MG63 (cell line): Measurements from ENCODE around the gene CACNA2D1. TPM values are rescaled to one million over a fixed set of nuclear protein-coding genes. Genes with fewer than 3 reads are reported as not detected.
"Not testable (repeated sequence)": the region's sequence is repeated elsewhere in the genome, so short reads cannot be mapped to it uniquely, and the experiment has no call there.

Source experiments
- DNase-seq: peaks from one replicate; pipeline ENCODE4 v3.0.0-alpha.2; 2020
- H3K27me3 ChIP-seq: fragments of 250-450 bp; sonication (Bioruptor Pico); 2 replicates; pipeline ENCODE4 v1.5.1; 2020; ENCODE audit warnings: mild to moderate bottlenecking, moderate library complexity
- H3K36me3 ChIP-seq: fragments of 250-450 bp; sonication (Bioruptor Pico); 2 replicates; pipeline ENCODE4 v1.5.1; 2020; ENCODE audit warnings: mild to moderate bottlenecking, moderate library complexity
- H3K4me3 ChIP-seq: fragments of 250-450 bp; sonication (Bioruptor Pico); 2 replicates; pipeline ENCODE4 v1.5.1; 2020; ENCODE audit warnings: mild to moderate bottlenecking, moderate library complexity
- H3K9me3 ChIP-seq: fragments of 250-450 bp; sonication (Bioruptor Pico); 2 replicates; pipeline ENCODE4 v1.5.1; 2020; ENCODE audit warnings: mild to moderate bottlenecking, moderate library complexity
- total RNA-seq: library from RNA; depleted of rRNA; stranded (reverse); fragments of >200 nt; shearing (Covaris generic); gene quantifications from 2 replicates; pipeline ENCODE4 v1.2.3, GENCODE V29; 2014; ENCODE audit warnings: low replicate concordance

The CACNA2D1 gene
- total RNA-seq, 1 experiment from 2014 or later: 9.7 TPM

- Histone ChIP-seq H3K4me3 (no peak overlapping the region), H3K9me3 (no peaks in the 10 kb centered on the region), H3K27me3 (no peaks in the 10 kb centered on the region), H3K36me3 (no peaks in the 10 kb centered on the region)
- DNase-seq: no peak
Observed at GRCh38 chr7:82017334-82017943, 426.1 kb downstream of the CACNA2D1 start.

- no peak for DNase-seq
- H3K9me3 ChIP-seq: no peaks in the 10 kb centered on the region
- H3K4me3 ChIP-seq: no peak overlapping the region
- H3K27me3 ChIP-seq: no peaks in the 10 kb centered on the region
- no peaks in the 10 kb centered on the region for H3K36me3 ChIP-seq
Observed at GRCh38 chr7:82015751-82016150, 427.8 kb downstream of the CACNA2D1 start.

GRCh38 chr7:82014574-82014973 lies 429.0 kb downstream of the CACNA2D1 start:
- not testable (repeated sequence) for DNase-seq, H3K4me3 ChIP-seq, H3K36me3 ChIP-seq

GRCh38 chr7:82012453-82012852 lies 431.1 kb downstream of the CACNA2D1 start:
- no peak for DNase-seq

More at GRCh38 chr7:82014574-82014973, 429.0 kb downstream of the CACNA2D1 start:
- H3K27me3 ChIP-seq, H3K9me3 ChIP-seq: not testable (repeated sequence)

GRCh38 chr7:82010416-82010815 lies 433.2 kb downstream of the CACNA2D1 start:
- DNase-seq: no peak
- no peaks in the 10 kb centered on the region for H3K9me3 ChIP-seq
- H3K27me3 ChIP-seq: no peaks in the 10 kb centered on the region
- no peak overlapping the region for H3K4me3 ChIP-seq
- no peaks in the 10 kb centered on the region for H3K36me3 ChIP-seq

More at GRCh38 chr7:82012453-82012852, 431.1 kb downstream of the CACNA2D1 start:
- Histone ChIP-seq H3K27me3 (no peaks in the 10 kb centered on the region), H3K9me3 (no peaks in the 10 kb centered on the region), H3K4me3 (no peak overlapping the region), H3K36me3 (no peaks in the 10 kb centered on the region)

GRCh38 chr7:82007315-82007714 lies 436.3 kb downstream of the CACNA2D1 start:
- H3K36me3 ChIP-seq: no peaks in the 10 kb centered on the region
- no peak for DNase-seq
- no peaks in the 10 kb centered on the region for H3K9me3 ChIP-seq
- H3K4me3 ChIP-seq: no peak overlapping the region
- no peaks in the 10 kb centered on the region for H3K27me3 ChIP-seq

GRCh38 chr7:82005056-82005455 lies 438.5 kb downstream of the CACNA2D1 start:
- no peaks in the 10 kb centered on the region for H3K27me3 ChIP-seq
- H3K4me3 ChIP-seq: no peak overlapping the region
- no peak for DNase-seq
- no peaks in the 10 kb centered on the region for H3K36me3 ChIP-seq
- no peaks in the 10 kb centered on the region for H3K9me3 ChIP-seq

GRCh38 chr7:81993186-81993585 lies 450.4 kb downstream of the CACNA2D1 start:
- Histone ChIP-seq H3K4me3 (no peak overlapping the region), H3K27me3 (no peaks in the 10 kb centered on the region), H3K9me3 (no peaks in the 10 kb centered on the region), H3K36me3 (no peaks in the 10 kb centered on the region)
- no peak for DNase-seq

GRCh38 chr7:81990395-81990794 lies 453.2 kb downstream of the CACNA2D1 start:
- DNase-seq: no peak
- Histone ChIP-seq H3K9me3 (no peaks in the 10 kb centered on the region), H3K36me3 (no peaks in the 10 kb centered on the region), H3K4me3 (no peak overlapping the region), H3K27me3 (no peaks in the 10 kb centered on the region)

- Histone ChIP-seq H3K9me3 (no peaks in the 10 kb centered on the region), H3K4me3 (no peak overlapping the region), H3K27me3 (no peaks in the 10 kb centered on the region), H3K36me3 (no peaks in the 10 kb centered on the region)
- no peak for DNase-seq
Observed at GRCh38 chr7:81986723-81987470, 456.7 kb downstream of the CACNA2D1 start.

- Histone ChIP-seq H3K27me3 (no peaks in the 10 kb centered on the region), H3K36me3 (no peaks in the 10 kb centered on the region), H3K4me3 (no peak overlapping the region), H3K9me3 (no peaks in the 10 kb centered on the region)
- DNase-seq: no peak
Observed at GRCh38 chr7:81983406-81983805, 460.2 kb downstream of the CACNA2D1 start.

GRCh38 chr7:81973117-81973516 lies 470.5 kb downstream of the CACNA2D1 start:
- H3K4me3 ChIP-seq: no peak overlapping the region

GRCh38 chr7:81960026-81960425 lies 483.6 kb downstream of the CACNA2D1 start:
- Histone ChIP-seq H3K4me3 (no peak overlapping the region), H3K27me3 (no peaks in the 10 kb centered on the region), H3K36me3 (no peaks in the 10 kb centered on the region), H3K9me3 (no peaks in the 10 kb centered on the region)
- DNase-seq: no peak

More at GRCh38 chr7:81973117-81973516, 470.5 kb downstream of the CACNA2D1 start:
- H3K9me3 ChIP-seq: no peaks in the 10 kb centered on the region
- H3K27me3 ChIP-seq: no peaks in the 10 kb centered on the region
- DNase-seq: no peak
- H3K36me3 ChIP-seq: no peaks in the 10 kb centered on the region

GRCh38 chr7:81957517-81957916 lies 486.1 kb downstream of the CACNA2D1 start:
- no peaks in the 10 kb centered on the region for H3K27me3 ChIP-seq
- DNase-seq: no peak
- H3K4me3 ChIP-seq: no peak overlapping the region
- H3K9me3 ChIP-seq: no peaks in the 10 kb centered on the region
- H3K36me3 ChIP-seq: no peaks in the 10 kb centered on the region

- Histone ChIP-seq H3K27me3 (no peaks in the 10 kb centered on the region), H3K9me3 (no peaks in the 10 kb centered on the region), H3K4me3 (no peak overlapping the region), H3K36me3 (no peaks in the 10 kb centered on the region)
- no peak for DNase-seq
Observed at GRCh38 chr7:81956520-81956919, 487.1 kb downstream of the CACNA2D1 start.

- H3K9me3 ChIP-seq: no peaks in the 10 kb centered on the region
- no peak overlapping the region for H3K4me3 ChIP-seq
- no peaks in the 10 kb centered on the region for H3K36me3 ChIP-seq
- no peaks in the 10 kb centered on the region for H3K27me3 ChIP-seq
- DNase-seq: no peak
Observed at GRCh38 chr7:81949306-81949705, 494.3 kb downstream of the CACNA2D1 start.

- no peak for DNase-seq
- Histone ChIP-seq H3K4me3 (no peak overlapping the region), H3K36me3 (no peaks in the 10 kb centered on the region), H3K27me3 (no peaks in the 10 kb centered on the region), H3K9me3 (no peaks in the 10 kb centered on the region)
Observed at GRCh38 chr7:81944058-81944457, 499.5 kb downstream of the CACNA2D1 start.

GRCh38 chr7:81937091-81937490 lies 506.5 kb downstream of the CACNA2D1 start:
- Histone ChIP-seq H3K36me3 (no peaks in the 10 kb centered on the region), H3K27me3 (no peaks in the 10 kb centered on the region), H3K4me3 (no peak overlapping the region), H3K9me3 (no peaks in the 10 kb centered on the region)
- DNase-seq: no peak
